SK-N-DZ (cell line): ENCODE results near the gene RRM1.
"Not testable (repeated sequence)": the region's sequence is repeated elsewhere in the genome, so short reads cannot be mapped to it uniquely, and the experiment has no call there.

Experiments used
- DNase-seq: peaks from one replicate; pipeline ENCODE4 v3.0.0-alpha.2; 2015; ENCODE audit warnings: low spot score

The RRM1 gene

DNA sequence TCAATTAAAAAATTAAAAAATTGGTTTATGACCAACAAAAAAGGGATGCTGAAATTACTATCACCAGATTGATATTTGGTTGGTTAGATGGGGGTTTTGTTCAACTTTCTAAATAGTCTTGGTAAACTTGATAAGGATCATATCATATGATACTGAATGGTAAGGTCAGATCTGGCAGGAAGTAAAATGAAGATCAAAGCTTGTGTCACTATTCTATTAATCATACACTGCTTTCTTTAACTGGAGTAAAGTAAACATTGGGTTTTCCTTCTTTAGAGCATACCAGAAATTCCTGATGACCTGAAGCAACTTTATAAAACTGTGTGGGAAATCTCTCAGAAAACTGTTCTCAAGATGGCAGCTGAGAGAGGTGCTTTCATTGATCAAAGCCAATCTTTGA is 40.2 kb downstream of the RRM1 start:
- no peak for DNase-seq

DNA sequence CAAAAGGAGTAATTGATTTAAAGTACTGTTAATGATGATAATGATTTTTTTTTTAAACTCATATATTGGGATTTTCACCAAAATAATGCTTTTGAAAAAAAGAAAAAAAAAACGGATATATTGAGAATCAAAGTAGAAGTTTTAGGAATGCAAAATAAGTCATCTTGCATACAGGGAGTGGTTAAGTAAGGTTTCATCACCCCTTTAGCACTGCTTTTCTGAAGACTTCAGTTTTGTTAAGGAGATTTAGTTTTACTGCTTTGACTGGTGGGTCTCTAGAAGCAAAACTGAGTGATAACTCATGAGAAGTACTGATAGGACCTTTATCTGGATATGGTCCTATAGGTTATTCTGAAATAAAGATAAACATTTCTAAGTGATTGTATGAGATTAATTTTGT is 43.9 kb downstream of the RRM1 start:
- DNase-seq, result no peak

DNA sequence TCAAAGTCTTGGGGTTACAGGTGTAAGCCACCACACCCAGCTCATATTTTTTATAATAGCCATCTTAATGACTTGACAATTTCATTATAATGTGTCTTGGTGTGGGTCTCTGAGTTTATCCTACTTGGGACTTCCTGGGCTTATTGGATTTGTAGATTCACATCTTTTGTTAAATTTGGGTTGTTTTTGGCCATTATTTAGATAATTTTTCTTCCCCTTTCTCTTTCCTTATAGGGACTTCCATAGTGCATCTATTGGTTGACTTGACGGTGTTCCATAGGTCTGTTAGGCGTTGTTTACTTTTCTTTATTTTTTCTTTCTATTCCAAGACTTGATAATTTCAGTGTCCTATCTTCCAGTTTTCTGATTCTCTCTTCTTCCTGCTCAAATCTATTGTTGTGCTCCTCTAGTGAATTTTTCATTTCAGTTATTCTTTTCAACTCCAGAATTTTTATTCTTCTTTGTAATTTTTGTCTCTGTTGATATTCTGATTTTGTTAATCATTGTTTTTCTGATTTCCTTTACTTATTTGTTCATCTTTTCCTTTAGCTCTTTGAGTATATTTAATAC is 45.6 kb downstream of the RRM1 start:
- DNase-seq, result no peak

DNA sequence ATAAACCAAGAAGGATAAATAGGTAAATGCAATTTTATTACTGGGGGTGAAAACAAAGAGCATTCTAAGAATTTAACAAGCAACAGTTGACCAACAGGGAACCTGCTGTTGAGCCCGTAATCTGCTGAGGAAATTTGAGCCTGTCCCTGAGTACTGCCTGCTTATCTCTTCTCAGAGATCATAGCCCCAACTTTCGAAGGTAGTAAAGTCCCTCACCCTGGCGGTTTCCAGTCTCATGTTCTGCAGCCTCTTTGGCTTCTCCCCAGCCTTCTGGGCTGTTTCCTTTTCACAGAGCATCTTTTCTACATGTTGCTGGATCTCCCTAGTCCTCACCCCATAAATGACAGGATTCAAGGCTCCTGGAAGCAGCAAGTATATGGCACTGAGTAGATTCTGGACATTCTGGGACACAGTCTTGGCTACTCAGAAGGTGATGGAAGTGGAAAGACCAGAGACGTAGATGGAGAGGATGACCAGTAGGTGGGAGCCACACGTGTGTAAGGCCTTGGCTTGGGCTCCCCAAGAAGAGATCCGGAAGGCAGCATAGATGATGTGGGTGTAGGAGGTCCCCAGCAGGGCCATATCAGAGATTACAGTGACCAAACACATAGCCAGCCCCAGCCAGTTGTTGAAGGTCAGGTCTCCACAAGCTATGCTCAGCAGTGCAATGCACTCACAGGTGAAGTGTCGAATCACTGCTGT is 51.6 kb downstream of the RRM1 start:
- no peak for DNase-seq

DNA sequence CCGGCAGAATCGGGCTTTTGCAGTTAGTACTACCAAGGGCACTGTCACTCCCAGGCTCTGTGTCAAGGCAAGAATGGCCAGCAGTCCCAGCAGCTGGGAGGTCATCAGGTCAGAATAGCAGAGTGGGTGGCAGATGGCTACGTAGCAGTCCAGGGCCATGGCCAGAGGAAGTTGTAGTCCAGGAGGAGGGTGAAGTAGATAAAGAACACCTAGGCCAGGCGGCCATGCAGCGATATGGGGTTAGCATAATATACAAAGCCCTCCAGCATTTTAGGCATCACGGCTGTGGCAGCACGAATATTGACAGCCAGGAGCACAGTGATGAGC is 52.1 kb downstream of the RRM1 start:
- no peak for DNase-seq

DNA sequence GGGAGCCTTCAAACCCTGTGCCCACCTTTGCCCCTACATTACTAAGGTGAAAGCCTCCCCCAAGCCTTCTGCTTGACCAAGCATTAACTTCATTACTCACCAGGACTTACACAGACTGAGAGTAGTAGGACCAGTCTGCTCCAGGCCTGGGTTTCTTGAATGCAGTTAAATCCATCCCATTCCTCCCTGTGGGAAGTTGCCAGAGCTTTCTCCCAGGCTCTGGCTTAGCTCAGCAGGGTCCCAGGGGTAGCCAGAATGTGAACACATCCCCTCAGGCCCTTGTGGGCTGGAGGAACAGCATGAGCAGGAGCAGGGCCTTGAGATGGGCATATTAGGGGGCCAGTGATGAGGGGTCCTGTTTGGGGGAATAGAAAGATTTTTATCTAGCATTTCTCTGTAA is 59.9 kb downstream of the RRM1 start:
- DNase-seq, result no peak

DNA sequence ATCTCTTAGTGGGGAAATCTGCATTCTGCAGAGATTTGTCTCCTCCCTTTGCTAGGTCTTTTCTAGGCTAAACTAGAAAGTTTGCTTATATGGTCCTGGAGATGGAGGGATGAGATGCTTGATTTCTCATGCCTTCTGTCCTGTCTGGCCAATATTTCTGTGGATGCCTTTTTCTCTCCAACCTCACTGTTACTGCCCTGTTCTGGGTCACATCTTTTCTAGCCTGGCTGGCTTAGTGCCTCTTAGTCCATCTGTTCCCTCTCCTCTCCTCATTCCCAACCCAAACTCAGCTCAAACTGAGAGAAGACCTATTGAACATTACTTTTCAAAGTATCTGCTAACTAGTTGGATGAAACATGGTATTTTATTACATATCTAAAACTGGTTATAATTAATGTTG is 62.0 kb downstream of the RRM1 start:
- no peak for DNase-seq

DNA sequence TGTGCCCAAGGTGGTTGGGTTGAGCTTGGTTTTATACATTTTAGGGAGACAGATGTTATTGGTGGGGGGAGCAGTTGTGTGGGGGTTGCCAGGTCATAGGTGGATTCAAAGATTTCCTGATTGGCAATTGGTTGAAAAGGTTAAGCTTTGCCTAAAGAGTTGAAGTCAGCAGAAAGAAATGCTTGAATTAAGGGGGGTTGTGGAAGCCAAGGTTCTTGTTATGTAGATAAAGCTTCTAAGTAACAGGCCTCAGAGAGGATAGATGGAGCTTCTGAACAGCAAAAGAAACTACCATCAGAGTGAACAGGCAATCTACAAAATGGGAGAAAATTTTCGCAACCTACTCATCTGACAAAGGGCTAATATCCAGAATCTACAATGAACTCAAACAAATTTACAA is 64.2 kb downstream of the RRM1 start:
- DNase-seq, result not testable (repeated sequence)

DNA sequence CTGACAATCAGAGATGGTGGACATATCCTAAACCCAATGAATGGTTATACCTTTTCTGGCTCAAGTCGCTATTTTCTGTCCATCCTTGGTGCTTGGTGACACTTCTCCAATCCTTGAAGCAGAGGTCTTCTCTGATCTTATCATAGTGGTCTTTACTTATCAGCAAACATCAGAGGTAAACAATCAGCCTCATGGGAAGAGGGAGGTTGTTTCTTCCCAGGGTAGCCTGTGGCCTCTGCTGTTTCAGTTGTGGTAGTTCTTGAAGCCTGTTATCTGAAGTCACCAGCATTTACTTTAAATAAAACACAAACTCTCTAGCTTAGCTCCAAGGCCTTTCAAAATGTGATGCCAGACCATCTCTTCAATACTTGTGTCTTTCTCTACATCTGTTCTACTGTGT is 66.7 kb downstream of the RRM1 start:
- no peak for DNase-seq

DNA sequence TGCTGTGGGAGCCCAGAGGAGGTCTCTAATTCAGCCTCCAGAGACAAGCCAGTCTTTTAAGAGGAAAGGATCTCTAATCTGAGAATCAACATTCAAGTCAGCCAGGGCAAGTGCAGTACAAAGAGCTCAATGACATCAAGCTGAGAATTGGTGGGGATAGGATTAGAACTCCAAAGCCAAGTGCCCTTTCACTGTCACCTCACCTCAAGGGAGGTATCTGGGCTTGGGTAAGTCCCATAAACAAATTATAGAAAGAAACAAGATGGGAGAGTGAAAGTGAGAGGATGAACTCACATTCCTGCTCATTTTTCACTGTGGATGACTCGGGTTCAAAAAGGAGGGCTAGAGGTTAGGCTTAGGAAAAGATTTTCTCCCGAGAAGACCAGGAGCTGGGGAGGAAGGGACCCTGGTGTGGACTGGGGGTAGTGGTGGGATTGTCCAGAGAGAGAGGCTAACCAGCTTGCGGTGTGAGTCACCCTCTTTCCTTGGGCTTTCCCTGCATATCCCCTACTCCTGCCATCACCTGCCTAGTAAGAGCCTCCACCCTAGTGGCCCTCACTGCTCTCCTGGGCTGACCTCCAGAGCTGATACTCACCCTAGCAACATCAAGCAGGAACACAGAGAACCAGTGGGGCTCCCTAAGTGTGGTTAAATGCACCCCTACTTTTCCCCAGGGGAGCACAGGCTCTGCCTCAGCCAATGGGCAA is 70.4 kb downstream of the RRM1 start:
- DNase-seq, result no peak

DNA sequence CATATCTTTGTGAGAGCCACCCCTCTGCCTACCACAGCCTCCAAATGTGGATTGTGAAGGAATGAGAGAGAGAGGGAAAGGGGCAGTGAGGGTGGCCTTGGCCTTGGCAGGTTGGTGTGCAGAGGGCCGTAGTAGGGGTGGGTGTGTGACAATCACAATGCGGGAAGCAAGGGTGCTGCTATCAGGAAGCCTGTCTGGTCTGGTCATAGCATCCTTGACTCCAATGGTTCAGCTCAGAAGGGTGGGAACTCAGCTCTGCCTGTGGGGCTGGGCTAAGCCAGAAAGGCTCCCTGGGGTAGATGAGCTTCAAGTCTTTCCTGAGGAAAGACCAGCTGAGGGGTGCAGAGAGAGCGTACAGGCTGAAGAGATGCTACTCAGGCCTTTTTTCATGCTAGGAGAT is 72.7 kb downstream of the RRM1 start:
- DNase-seq, result no peak

DNA sequence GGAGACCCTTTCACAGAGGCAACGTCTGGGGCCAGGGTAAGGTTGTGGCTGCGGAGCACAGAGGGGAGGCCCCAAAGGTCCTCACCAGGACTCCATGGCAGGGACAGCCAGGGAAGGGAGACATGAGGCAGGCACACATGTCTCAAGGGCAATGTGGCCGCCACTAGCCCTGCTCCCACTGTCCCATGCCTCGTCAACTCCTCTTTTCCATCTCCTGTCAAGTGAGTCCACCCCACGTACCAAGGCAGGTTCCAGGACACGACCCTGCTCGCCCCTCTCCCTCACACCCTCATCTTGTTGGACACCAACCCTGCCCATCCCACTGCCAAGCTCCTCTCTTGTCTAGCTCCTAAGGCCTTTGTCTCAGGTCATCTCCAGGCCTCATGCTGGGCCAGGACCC is 73.2 kb downstream of the RRM1 start:
- no peak for DNase-seq

DNA sequence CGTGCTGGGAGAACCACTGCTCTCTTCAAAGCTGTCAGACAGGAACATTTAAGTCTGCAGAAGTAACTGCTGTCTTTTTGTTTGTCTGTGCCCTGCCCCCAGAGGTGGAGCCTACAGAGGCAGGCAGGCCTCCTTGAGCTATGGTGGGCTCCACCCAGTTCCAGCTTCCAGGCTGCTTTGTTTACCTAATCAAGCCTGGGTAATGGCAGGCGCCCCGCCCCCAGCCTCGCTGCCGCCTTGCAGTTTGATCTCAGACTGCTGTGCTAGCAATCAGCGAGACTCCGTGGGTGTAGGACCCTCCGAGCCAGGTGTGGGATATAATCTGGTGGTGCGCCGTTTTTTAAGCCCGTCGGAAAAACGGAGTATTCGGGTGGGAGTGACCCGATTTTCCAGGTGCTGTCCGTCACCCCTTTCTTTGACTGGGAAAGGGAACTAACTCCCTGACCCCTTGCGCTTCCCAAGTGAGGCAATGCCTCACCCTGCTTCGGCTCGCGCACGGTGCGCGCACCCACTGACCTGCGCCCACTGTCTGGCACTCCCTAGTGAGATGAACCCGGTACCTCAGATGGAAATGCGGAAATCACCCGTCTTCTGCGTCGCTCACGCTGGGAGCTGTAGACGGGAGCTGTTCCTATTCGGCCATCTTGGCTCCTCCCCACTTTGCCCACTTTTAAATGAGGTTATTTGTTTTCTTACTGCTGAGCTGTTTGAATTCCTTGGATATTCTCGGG is 81.2 kb downstream of the RRM1 start:
- not testable (repeated sequence) for DNase-seq

DNA sequence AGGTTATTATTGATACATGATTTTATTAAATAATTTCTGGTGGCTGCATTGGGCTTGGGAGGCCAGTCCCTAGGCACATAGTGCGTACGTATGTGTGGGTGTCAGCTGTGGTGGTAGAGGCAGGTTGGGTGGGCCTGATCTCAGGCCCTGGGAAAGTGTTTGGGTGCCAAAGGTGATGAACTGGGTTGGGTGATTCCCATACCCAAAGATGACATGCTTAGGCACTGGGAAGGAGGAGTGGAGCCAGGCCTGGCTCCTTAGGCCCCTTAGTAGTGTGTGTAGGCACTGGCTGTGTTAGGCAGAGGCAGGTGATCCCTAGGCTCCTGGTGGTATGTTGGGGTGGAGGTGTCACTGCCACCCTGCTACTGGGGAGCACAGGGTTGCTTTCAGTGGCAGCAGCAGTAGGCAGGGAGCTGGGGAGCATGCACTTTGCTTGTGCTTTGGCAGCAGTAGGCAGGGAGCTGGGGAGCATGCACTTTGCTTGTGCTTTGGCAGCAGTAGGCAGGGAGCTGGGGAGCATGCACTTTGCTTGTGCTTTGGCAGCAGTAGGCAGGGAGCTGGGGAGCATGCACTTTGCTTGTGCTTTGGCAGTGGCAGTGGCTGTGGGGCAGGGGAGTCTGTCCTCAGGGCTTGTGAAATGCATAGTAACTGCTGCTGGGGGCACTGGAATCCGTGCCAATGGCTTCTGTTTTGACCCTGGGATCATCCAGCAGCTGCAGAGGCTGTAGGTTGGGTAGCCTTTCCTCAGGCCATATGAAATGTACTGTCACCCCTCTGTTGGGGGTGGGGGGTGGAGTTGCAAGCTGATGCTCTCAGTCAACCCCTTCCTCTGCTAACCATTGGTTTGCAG is 84.4 kb downstream of the RRM1 start:
- no peak for DNase-seq

DNA sequence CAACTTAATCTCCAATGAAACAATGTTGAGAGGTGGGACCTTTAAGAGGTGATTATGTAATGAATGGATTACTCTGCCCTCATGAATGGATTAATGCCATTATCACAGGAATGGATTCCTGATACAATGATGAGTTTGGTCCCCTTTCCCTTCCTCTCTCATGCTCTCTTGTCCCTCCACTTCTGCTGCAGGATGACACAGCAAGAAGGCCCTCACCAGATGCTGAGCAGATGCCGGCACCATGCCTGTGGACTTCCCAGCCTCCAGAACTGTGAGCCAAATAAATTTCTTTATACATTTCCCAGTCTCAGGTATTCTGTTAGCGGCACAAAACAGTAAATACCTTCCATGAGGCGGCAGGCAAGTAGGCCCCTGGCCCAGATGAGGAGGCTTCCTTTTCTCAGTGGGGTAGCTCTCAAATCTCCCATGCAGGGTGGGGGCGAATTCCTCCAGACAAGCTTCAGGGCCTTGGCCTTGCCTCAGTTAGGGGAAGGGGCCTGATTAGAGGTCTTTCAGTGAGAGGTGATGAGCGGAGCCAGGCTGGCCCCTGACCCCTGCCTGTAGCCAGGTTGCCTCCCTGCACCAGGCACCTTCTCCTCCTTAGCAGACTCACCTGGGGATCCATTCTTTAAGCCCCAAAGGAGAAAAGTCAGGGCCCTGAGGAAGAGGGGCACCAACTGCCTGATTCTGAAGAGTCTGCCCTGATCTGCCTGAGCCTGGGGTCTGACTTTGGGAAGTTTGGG is 86.0 kb downstream of the RRM1 start:
- no peak for DNase-seq

DNA sequence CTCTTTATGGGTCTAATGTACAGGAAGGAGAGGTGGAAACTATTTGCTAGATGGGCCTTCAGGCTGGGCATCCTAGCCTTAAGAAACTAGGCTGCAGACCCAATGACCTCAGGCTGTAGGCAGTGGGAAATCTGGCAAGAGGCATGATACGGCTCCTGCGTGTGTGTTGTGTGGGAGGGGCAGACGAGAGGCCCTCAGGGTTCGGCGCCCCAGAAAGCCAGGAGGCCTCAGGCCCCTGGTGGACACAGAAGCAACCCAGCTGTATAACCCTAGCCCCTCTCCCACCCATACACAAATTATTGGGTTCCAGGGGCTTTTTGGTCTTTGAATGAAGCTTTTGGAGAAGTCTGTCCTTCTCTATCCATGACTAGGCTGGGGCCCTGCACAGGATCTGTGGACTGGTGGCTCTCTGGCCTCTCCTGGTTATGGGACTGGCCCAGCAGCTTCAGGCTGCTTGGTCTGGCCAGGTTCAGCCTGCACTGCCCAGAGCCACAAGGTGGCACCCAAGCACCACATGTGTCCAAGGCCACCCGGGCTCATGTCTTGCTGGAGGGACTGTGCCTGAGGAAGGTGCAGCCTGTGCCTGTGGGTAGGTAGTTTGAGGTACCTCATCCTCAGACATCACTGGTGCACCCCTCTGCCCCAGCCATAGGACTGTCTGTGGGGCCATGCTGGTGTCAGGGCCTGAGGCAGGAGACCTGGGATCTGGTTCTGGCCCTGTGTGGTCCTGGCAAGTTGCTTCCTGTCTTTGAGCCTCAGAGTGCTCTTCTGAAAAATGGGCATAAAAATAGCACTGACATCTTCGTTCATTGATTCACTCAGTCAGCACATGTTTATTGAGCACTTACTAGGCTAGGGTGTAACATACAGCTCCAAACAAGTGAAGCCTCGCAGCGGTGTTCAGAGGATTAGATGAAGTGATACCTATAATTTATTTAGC is 87.5 kb downstream of the RRM1 start:
- DNase-seq, result peak; percentile 63

DNA sequence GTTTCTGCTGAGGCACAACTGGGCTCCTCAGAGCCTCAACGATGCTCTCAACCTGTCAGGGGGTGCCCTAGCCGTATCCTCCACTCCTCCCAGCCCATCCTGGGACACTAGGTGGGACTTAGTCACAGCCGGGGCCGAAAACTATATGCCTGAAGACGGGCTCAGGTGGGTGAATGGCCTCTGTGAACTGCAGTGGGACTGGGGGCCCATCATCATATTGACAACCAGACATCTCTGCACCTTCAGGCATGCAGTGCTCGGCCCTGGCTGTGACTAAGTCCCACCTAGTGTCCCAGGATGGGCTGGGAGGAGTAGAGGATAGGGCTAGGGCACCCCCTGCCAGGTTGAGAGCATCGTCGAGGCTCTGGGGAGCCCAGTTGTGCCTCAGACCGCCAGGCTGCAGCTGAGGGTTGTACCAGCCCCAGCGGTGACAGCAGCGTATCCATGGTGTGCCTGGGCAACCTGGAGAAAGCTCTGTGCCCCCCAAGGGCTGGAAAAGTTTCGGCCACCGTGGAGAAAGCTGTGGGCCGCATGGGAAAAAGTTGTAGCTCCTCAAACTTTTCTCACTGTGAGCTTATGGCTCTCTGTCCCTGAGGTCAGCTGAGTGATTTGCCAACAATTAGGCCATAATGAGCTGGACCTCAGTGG is 88.9 kb downstream of the RRM1 start:
- no peak for DNase-seq

DNA sequence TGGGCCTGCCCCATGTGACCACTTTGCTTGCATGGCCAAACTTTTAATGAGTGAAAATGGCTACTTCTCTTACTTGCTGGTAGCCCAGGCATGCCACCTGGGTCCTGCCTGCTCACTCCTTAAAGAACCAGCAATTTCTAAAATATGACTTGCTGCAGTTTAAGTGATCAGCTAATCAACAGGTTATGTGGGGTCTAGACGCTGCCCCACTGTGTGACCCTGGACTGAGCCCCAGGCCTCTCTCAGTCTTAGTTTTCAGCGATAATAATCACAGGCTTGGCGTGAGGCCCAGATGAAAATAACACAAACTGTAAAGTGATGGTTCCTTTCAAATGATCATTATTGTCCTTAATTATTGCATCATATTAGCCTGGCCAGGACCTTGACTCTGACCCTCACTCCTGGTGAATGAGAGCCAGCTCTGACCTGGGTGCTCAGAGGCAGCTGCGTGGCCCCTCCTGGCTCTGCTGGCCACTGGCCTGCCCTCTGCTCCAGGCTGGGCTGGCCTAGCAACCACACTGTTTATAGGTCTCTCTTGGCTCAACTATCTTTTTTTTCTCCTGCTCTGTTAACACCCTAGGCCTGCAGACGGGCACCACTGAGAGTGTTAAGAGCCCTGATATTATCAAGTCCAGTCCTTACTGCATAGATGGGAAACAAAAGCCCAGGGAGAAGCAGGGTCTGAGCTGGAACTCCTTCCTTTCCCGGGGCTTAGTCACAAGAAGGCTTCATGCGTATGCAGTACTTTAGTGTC is 89.7 kb downstream of the RRM1 start:
- no peak for DNase-seq

DNA sequence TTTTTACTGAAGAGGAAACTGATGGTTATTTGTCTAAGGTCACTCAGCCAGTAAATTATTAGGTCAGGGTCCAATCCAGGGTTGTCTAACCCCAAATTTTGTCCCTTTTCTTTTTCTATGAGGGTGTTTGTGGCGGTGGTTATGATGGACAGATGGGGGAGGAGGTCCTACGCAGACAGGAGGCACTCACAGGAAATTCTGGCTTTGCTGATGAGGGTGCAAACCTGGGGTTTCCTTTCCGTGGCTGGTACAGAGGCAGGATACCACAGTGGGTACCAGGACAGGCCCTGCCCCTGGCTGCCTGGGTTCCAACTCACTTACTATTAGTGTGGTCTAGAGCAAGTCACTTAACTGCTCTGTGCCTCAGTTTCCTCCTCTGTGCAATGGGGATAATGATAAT is 91.0 kb downstream of the RRM1 start:
- DNase-seq, result no peak
